Adrenal gland (tissue), 12 donors: ENCODE measurements around the gene FSIP1. TPM values are rescaled to one million over a fixed set of nuclear protein-coding genes. Genes with fewer than 3 reads are reported as not detected.

Experiments
- DNase-seq, 7 donors: peaks; one replicate each; pipeline ENCODE4 v3.0.0-alpha.2; 2019 to 2020
- H3K27ac ChIP-seq, 5 donors: fragments of 200-600 bp; sonication (generic) in 4 of 5; 1 replicate in 3 of 5; 2 replicates in 2 of 5; pipeline versions ENCODE4 v1.5.1 to v1.8.0; 2016 to 2020; ENCODE audit warnings: mild to moderate bottlenecking in 1 of 5
- H3K27me3 ChIP-seq: fragments of 200-600 bp; 2 replicates; pipeline ENCODE4 v1.8.0; 2021
- H3K36me3 ChIP-seq, 2 donors: fragments of 200-600 bp; replicated peaks in 1 of 2; 1 replicate in 1 of 2; 2 replicates in 1 of 2; pipeline versions ENCODE4 v1.5.1 to v1.8.0; 2018 to 2022
- H3K4me1 ChIP-seq, 2 donors: fragments of 200-600 bp; replicated peaks in 1 of 2; 1 replicate in 1 of 2; 2 replicates in 1 of 2; pipeline versions ENCODE4 v1.5.1 to v1.8.0; 2018 to 2021
- H3K4me3 ChIP-seq, 4 donors: fragments of 200-600 bp; sonication (generic) in 3 of 4; one replicate each; pipeline ENCODE4 v1.5.1; 2016 to 2018
- H3K9me3 ChIP-seq, 3 donors: fragments of 200-600 bp; sonication (generic) in 1 of 3; replicated peaks in 1 of 3; 1 replicate in 2 of 3; 2 replicates in 1 of 3; pipeline versions ENCODE4 v1.5.1 to v1.8.0; 2016 to 2021
- CTCF ChIP-seq, 6 experiments: fragments of 450-650 bp in 4 of 6; fragments of 200-600 bp in 2 of 6; sonication (generic) in 1 of 6; IDR thresholded peaks; 1 replicate in 5 of 6; 2 replicates in 1 of 6; pipeline versions ENCODE4 v1.5.1 to v1.8.0; 2016 to 2021; ENCODE audit warnings: antibody characterized with exemption in 6 of 6, mild to moderate bottlenecking in 2 of 6, moderate library complexity in 1 of 6
- POLR2A ChIP-seq, 2 donors: fragments of 450-650 bp; IDR thresholded peaks; one replicate each; pipeline ENCODE4 v1.6.1; 2017; ENCODE audit warnings: antibody characterized with exemption in 2 of 2, mild to moderate bottlenecking in 2 of 2, moderate library complexity in 1 of 2
- WGBS, 4 donors: extraction: QIAGEN DNeasy Blood & Tissue Kit in 2 of 4; methylation state at CpG; one replicate each; pipeline versions ENCODE4 v1.1.5 to v1.1.7; 2013 to 2017; 5-methylcytosine and 5-hydroxymethylcytosine counted together
- intact Hi-C, 2 donors: fragments of 100-400 bp; cut with DNase I; formaldehyde crosslinking; loops; one replicate each; pipeline versions ENCODE4 v1.14.1 to v1.15.0; 2022 to 2023
- polyA plus RNA-seq, 3 donors: library from polyadenylated mRNA; stranded (reverse); fragments of 200-250 nt in 2 of 3; fragments of 350-450 nt in 1 of 3; fragmentation: Illumina TruSeq in 1 of 3; extraction: RNeasy Lipid Tissue Mini Kit (QIAGEN cat#74804) in 1 of 3; gene quantifications; one replicate each; pipeline ENCODE4 v1.2.3, GENCODE V29; 2013 to 2014
- total RNA-seq, 9 donors: library from RNA; depleted of rRNA in 4 of 9; stranded (reverse); fragments of >200 nt in 4 of 9; fragments of 120-200 nt in 1 of 9; fragmentation: NEBNext Ultra II Directional in 1 of 9; extraction: Animal tissue kit (Norgen Biotek cat#: 25700) in 1 of 9; gene quantifications; one replicate each; pipeline versions ENCODE4 v1.1.0 to v1.2.4, GENCODE V29; 2013 to 2023
- donor health status: healthy with polysubstance abuse.
- donor health status: Bipolar disorder and iron deficiency.
- donor health status: DM: yes; HTN: yes; CAD: no.
- donor health status: DM: no; HTN: no; CAD: no.
- donor health status: DM: no; HTN: no; CAD: no.
- donor health status: DM: yes; HTN: yes; CAD: no.

Gene FSIP1
- total and polyA plus RNA-seq, 12 donors = 0.11 to 0.60 (median 0.25) TPM; not detected in 2

- Histone ChIP-seq H3K4me3 (no peak overlapping the region), H3K4me1 (peaks cover 0 to 9% of the 10 kb centered on the region in 2 donors)
- 81 to 96% (median 91%) methylated on average over 1 of the region's 1 CpG for WGBS, 4 donors
Observed at GRCh38 chr15:39638041-39638440, 144.6 kb downstream of the FSIP1 start.

DNA sequence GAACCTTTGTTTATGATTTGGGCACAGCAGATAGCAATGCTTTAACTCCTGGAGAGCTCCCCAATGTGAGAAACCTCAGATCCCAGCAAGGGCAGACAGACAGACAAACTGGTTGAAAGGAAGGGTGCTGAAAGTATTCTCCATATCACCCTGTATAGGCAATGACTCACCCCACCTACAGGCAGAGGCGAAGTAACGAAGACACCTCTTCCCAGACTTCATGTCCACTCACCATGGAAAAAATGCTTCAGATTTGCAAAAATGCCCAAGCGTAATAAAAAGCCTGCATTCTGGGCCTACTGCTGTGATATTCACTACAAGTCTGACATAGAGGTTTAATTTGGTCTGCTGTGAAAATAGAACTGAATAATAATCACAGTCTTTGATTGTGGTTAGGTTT, 151.3 kb downstream of the FSIP1 start:
- intact Hi-C loops = no loop called here
- no peak overlapping the region for H3K27ac ChIP-seq
- H3K4me3 ChIP-seq = no peak overlapping the region
- 92 to 99% (median 95%) methylated on average over 3 of the region's 3 CpGs for WGBS, 4 donors
- TF ChIP-seq POLR2A (IDR thresholded peaks at IDR 0.05) (no peak), CTCF (IDR thresholded peaks at IDR 0.05) (no peak)
- H3K27me3 ChIP-seq = no peaks in the 10 kb centered on the region
- H3K36me3 ChIP-seq = no peaks in the 10 kb centered on the region
- no peak for DNase-seq
- H3K4me1 ChIP-seq = no peaks in the 10 kb centered on the region
- H3K9me3 ChIP-seq = no peaks in the 10 kb centered on the region

More at GRCh38 chr15:39638041-39638440, 144.6 kb downstream of the FSIP1 start:
- intact Hi-C loops = no loop called here
- DNase-seq = no peak
- Histone ChIP-seq H3K27me3 (no peaks in the 10 kb centered on the region), H3K9me3 (no peaks in the 10 kb centered on the region), H3K36me3 (no peaks in the 10 kb centered on the region), H3K27ac (no peak overlapping the region)
- TF ChIP-seq CTCF (IDR thresholded peaks at IDR 0.05) (no peak), POLR2A (IDR thresholded peaks at IDR 0.05) (no peak)

GRCh38 chr15:39629906-39630305, 152.7 kb downstream of the FSIP1 start:
- H3K27ac ChIP-seq = no peak overlapping the region

DNA sequence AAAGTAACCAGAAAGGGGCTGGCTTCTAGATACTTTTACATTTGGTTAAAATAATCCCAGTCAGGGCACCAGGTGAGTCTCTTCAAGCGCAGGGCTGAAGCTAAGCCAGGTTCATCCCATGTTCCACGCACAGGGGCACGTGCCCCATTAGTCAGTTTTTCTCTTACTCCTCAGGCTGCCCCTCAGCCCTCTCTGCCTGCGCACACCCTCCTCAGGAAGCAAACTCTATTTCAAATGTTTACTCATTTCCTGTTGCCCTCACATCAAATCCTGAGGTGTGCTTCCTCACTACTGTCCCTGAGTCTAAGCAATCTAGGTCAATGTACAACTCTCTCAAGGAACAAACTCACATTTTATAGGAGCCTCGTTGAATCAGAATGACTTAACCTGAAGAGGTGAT, 153.3 kb downstream of the FSIP1 start:
- TF ChIP-seq CTCF (IDR thresholded peaks at IDR 0.05) (no peak), POLR2A (IDR thresholded peaks at IDR 0.05) (no peak)
- DNase-seq = no peak
- no peaks in the 10 kb centered on the region for H3K27me3 ChIP-seq
- H3K36me3 ChIP-seq = no peaks in the 10 kb centered on the region
- WGBS, 4 donors = 64 to 78% (median 75%) methylated on average over 4 to 5 of the region's 5 CpGs
- H3K4me1 ChIP-seq = peaks cover 0 to 12% of the 10 kb centered on the region in 2 donors
- no peak overlapping the region for H3K4me3 ChIP-seq
- no peaks in the 10 kb centered on the region for H3K9me3 ChIP-seq
- intact Hi-C loops = no loop called here
- H3K27ac ChIP-seq = no peak overlapping the region

More at GRCh38 chr15:39629906-39630305, 152.7 kb downstream of the FSIP1 start:
- H3K9me3 ChIP-seq = no peaks in the 10 kb centered on the region
- no peaks in the 10 kb centered on the region for H3K36me3 ChIP-seq
- intact Hi-C loops = no loop called here
- no peak for DNase-seq
- TF ChIP-seq POLR2A (IDR thresholded peaks at IDR 0.05) (no peak), CTCF (IDR thresholded peaks at IDR 0.05) (no peak)
- WGBS, 4 donors = 85 to 92% (median 90%) methylated on average over 3 of the region's 3 CpGs
- peaks cover 0 to 7% of the 10 kb centered on the region in 2 donors for H3K4me1 ChIP-seq
- H3K27me3 ChIP-seq = no peaks in the 10 kb centered on the region
- no peak overlapping the region for H3K4me3 ChIP-seq
